HEK293 (cell line): ENCODE measurements around the gene EEF2K.

ENCODE experiments used
- CTCF ChIA-PET: fragments of 350-600 bp; formaldehyde crosslinking; extraction: SDS; loops from one replicate; lab custom pipeline; 2021; ENCODE audit warnings: antibody characterized with exemption; lab: Yijun Ruan, JAX
- POLR2A ChIA-PET: fragments of 300-600 bp; formaldehyde crosslinking; extraction: SDS; loops from one replicate; lab custom pipeline; 2020; ENCODE audit warnings: antibody characterized with exemption, inconsistent platforms; lab: Yijun Ruan, JAX
- H3K27ac ChIP-seq: fragments of 200-500 bp; sonication (Bioruptor generic); 2 replicates; pipeline ENCODE4 v1.5.1; 2014; ENCODE audit warnings: low read depth, low read length, control low read depth, inconsistent platforms; ENCODE audit errors: extremely low read depth
- H3K36me3 ChIP-seq, 2 experiments: fragments of 200-500 bp in 1 of 2; sonication (Bioruptor generic) in 1 of 2; 1 replicate in 1 of 2; 2 replicates in 1 of 2; pipeline ENCODE4 v1.5.1; 2014 to 2017; ENCODE audit warnings: inconsistent platforms in 2 of 2, low read length in 2 of 2; ENCODE audit not compliant: control insufficient read depth in 2 of 2, insufficient read depth in 1 of 2
- H3K4me1 ChIP-seq: fragments of 200-500 bp; sonication (Bioruptor generic); 2 replicates; pipeline ENCODE4 v1.5.1; 2014; ENCODE audit warnings: mild to moderate bottlenecking, low read length, inconsistent platforms; ENCODE audit not compliant: control insufficient read depth, insufficient read depth
- H3K4me3 ChIP-seq: 2 replicates; pipeline ENCODE4 v1.5.1; 2011; ENCODE audit warnings: low read depth, mild to moderate bottlenecking, control low read depth, low read length, moderate library complexity
- H3K9me3 ChIP-seq: fragments of 200-500 bp; sonication (Bioruptor generic); 2 replicates; pipeline ENCODE4 v1.5.1; 2014; ENCODE audit warnings: low read depth, low read length, inconsistent platforms; ENCODE audit not compliant: control insufficient read depth, insufficient read depth
- EGR2 ChIP-seq: fragments of 450-650 bp; formaldehyde crosslinking; IDR thresholded peaks from 2 replicates; pipeline ENCODE4 v1.5.1; 2016; ENCODE audit warnings: low read depth, missing biosample characterization, missing genetic modification characterization
- MYNN ChIP-seq: fragments of 450-650 bp; formaldehyde crosslinking; IDR thresholded peaks from 2 replicates; pipeline ENCODE4 v1.5.1; 2016; ENCODE audit warnings: missing biosample characterization, missing genetic modification characterization, borderline replicate concordance
- SP2 ChIP-seq: fragments of 450-650 bp; formaldehyde crosslinking; IDR thresholded peaks from 2 replicates; pipeline ENCODE4 v1.5.1; 2016; ENCODE audit warnings: missing biosample characterization, missing genetic modification characterization
- TRIM28 ChIP-seq: IDR thresholded peaks from 2 replicates; pipeline ENCODE4 v1.6.1; 2011; ENCODE audit warnings: low read length, control low read depth, borderline replicate concordance
- WT1 ChIP-seq: fragments of 450-650 bp; formaldehyde crosslinking; IDR thresholded peaks from 2 replicates; pipeline ENCODE4 v1.5.1; 2016; ENCODE audit warnings: missing biosample characterization, missing genetic modification characterization
- ZBTB20 ChIP-seq: fragments of 450-650 bp; formaldehyde crosslinking; IDR thresholded peaks from 2 replicates; pipeline ENCODE4 v1.5.1; 2016; ENCODE audit warnings: missing biosample characterization, missing genetic modification characterization
- ZBTB21 ChIP-seq: fragments of 450-650 bp; formaldehyde crosslinking; IDR thresholded peaks from 2 replicates; pipeline ENCODE4 v1.5.1; 2017; ENCODE audit warnings: missing biosample characterization, missing genetic modification characterization
- ZNF10 ChIP-seq: fragments of 450-650 bp; formaldehyde crosslinking; IDR thresholded peaks from 2 replicates; pipeline ENCODE4 v1.5.1; 2017; ENCODE audit warnings: missing biosample characterization, missing genetic modification characterization
- ZNF133 ChIP-seq: fragments of 450-650 bp; formaldehyde crosslinking; IDR thresholded peaks from 2 replicates; pipeline ENCODE4 v1.5.1; 2016; ENCODE audit warnings: missing biosample characterization, missing genetic modification characterization
- ZNF157 ChIP-seq: fragments of 450-650 bp; formaldehyde crosslinking; IDR thresholded peaks from 2 replicates; pipeline ENCODE4 v1.5.1; 2016; ENCODE audit warnings: missing biosample characterization, missing genetic modification characterization
- ZNF175 ChIP-seq: fragments of 450-650 bp; formaldehyde crosslinking; IDR thresholded peaks from 2 replicates; pipeline ENCODE4 v1.5.1; 2016; ENCODE audit warnings: missing biosample characterization, missing genetic modification characterization
- ZNF24 ChIP-seq: fragments of 450-650 bp; formaldehyde crosslinking; IDR thresholded peaks from 2 replicates; pipeline ENCODE4 v1.5.1; 2016; ENCODE audit warnings: missing biosample characterization, missing genetic modification characterization
- ZNF350 ChIP-seq: fragments of 450-650 bp; formaldehyde crosslinking; IDR thresholded peaks from 2 replicates; pipeline ENCODE4 v1.5.0; 2017; ENCODE audit warnings: missing biosample characterization, mild to moderate bottlenecking, missing genetic modification characterization
- ZNF37A ChIP-seq: fragments of 450-650 bp; IDR thresholded peaks from 2 replicates; pipeline ENCODE4 v1.5.1; 2018; ENCODE audit warnings: missing biosample characterization, missing genetic modification characterization
- ZNF585B ChIP-seq: fragments of 450-650 bp; formaldehyde crosslinking; IDR thresholded peaks from 2 replicates; pipeline ENCODE4 v1.5.1; 2016; ENCODE audit warnings: missing biosample characterization, missing genetic modification characterization
- ZNF623 ChIP-seq: fragments of 450-650 bp; formaldehyde crosslinking; IDR thresholded peaks from 2 replicates; pipeline ENCODE4 v1.5.1; 2016; ENCODE audit warnings: missing biosample characterization, missing genetic modification characterization
- ZNF664 ChIP-seq: fragments of 450-650 bp; formaldehyde crosslinking; IDR thresholded peaks from 2 replicates; pipeline ENCODE4 v1.5.1; 2016; ENCODE audit warnings: missing biosample characterization, missing genetic modification characterization
- TF ChIP-seq, protein P1 (sequence below): fragments of 450-650 bp; formaldehyde crosslinking; IDR thresholded peaks from 2 replicates; pipeline ENCODE4 v1.5.1; 2016; ENCODE audit warnings: missing biosample characterization, missing genetic modification characterization
- TF ChIP-seq, protein P2 (sequence below): fragments of 450-650 bp; formaldehyde crosslinking; IDR thresholded peaks from 2 replicates; pipeline ENCODE4 v1.5.1; 2016; ENCODE audit warnings: missing biosample characterization, missing genetic modification characterization, borderline replicate concordance
- TF ChIP-seq, protein P3 (sequence below): fragments of 450-650 bp; formaldehyde crosslinking; IDR thresholded peaks from 2 replicates; pipeline ENCODE4 v1.5.1; 2016; ENCODE audit warnings: missing biosample characterization, missing genetic modification characterization

Gene EEF2K

DNA sequence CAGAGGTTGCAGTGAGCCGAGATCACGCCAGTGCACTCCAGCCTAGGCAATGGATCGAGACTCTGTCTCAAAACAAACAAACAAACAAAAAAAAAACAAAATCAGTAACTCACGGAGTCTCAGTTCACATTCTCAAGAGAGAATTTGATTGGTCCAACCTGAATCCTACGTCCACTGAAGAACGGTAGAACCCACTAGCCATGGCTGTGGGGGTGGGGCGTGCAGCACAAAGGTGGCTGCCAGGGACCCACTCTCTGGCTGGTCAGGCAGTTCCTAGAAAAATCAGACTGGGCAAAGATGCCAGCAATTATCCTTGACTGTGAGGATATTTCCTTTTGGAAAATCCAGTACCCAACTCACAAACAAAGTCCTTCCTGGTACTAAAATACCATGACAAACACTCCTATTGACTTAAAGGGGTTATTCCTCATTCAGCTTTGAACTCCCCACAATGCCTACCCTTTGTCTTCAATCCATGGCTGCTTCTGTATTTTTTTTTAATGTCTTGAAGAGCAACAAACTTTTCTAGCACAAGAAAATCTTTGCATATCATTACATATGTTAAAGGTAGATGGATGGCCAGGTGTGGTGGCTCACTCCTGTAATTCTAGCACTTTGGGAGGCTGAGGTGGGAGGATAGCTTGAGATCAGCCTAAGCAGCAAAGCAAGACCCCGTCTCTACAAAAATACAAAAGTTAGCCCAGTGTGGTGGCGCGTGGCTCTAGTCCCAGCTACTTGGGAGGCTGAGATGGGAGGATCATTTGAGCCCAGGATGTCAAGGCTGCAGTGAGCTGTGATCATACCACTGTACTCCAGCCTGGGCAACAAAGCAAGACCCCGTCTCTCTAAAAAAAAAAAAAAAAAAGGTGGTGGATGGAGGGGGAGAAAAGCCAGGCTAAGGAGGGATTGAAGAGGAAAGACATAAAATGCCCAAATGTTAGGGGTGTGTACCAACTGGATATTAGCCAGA lies 87.3 kb downstream of the EEF2K start:
- no peak overlapping the region for H3K4me3 ChIP-seq
- ChIA-PET POLR2A (no interaction called here), CTCF (no interaction called here)
- no peaks in the 10 kb centered on the region for H3K4me1 ChIP-seq
- H3K9me3 ChIP-seq, result no peaks in the 10 kb centered on the region
- no peaks in the 10 kb centered on the region for H3K36me3 ChIP-seq
- TF ChIP-seq ZNF664 (tag by site-specific recombination) (no peak), ZNF133 (tag by site-specific recombination) (no peak), ZNF37A (no peak), ZBTB21 (tag by site-specific recombination) (no peak), SP2 (tag by site-specific recombination) (no peak), ZNF350 (tag by site-specific recombination) (no peak), ZNF10 (tag by site-specific recombination) (no peak), ZNF623 (tag by site-specific recombination) (no peak), MYNN (no peak), TRIM28 (no peak), ZNF24 (tag by site-specific recombination) (no peak), ZNF175 (no peak), ZNF585B (tag by site-specific recombination) (no peak), ZBTB20 (tag by site-specific recombination) (no peak), WT1 (tag by site-specific recombination) (no peak)
- no peak overlapping the region for H3K27ac ChIP-seq

DNA sequence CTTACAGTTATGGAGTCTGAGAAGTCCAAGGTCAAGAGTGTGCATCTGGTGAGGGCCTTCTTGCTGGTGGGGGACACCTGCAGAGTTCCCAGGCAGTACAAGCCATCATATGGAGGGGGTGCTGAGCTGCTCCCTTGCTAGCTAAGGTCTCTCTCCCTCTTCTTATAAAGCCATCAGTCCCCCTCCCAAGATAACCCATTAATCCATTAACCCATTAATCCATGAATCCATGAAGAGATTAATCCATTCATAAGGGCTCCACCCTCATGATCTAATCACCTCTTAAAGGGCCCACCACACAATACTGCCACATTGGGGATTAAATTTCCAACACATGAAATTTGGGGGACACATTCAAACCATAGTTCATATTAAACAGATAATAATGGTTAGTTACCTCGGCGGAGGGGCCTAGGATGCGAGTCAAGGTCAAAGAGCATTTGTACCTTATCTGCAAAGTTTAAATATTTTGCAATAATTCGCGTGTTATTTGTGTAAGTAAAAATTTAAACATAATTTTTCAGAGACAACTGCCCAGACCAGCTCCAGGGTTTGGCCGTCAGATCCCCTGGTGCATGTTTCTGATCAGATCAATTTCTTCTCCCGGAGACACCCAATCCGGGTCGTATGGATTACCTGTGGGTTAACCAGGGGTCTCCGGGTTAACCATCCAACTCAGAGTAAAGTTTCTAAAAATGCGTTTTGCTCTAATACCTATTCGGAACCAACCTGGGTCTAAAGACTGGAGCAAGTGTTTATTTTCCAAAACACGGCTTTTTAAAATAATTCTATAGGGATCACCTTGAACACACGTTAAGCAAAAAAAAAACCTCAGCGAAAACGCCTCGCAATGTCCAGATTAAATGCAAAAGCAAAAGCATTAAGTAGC lies 90.4 kb downstream of the EEF2K start:
- peak overlapping the region; percentile 63 for H3K4me3 ChIP-seq
- no peak overlapping the region for H3K27ac ChIP-seq
- CTCF ChIA-PET, result interaction anchor here (0.5 to 1.8 kb wide), 12 partner anchors 8 to 136 kb away, joined by 3 to 9 read pairs (median 4); no protein-coding TSS in a partner anchor
- no peaks in the 10 kb centered on the region for H3K4me1 ChIP-seq
- POLR2A ChIA-PET, result interaction anchor here (0.6 to 1.4 kb wide), 5 partner anchors 23 to 105 kb away, joined by 3 to 9 read pairs (median 3); partner anchors contain the start of gene EEF2K
- no peaks in the 10 kb centered on the region for H3K9me3 ChIP-seq
- H3K36me3 ChIP-seq, result peaks cover 0 to 2% of the 10 kb centered on the region in 2 experiments; a peak in 1 of 3 replicates
- TF ChIP-seq ZNF664 (tag by site-specific recombination), result no peak
- TF ChIP-seq, protein P1, sequence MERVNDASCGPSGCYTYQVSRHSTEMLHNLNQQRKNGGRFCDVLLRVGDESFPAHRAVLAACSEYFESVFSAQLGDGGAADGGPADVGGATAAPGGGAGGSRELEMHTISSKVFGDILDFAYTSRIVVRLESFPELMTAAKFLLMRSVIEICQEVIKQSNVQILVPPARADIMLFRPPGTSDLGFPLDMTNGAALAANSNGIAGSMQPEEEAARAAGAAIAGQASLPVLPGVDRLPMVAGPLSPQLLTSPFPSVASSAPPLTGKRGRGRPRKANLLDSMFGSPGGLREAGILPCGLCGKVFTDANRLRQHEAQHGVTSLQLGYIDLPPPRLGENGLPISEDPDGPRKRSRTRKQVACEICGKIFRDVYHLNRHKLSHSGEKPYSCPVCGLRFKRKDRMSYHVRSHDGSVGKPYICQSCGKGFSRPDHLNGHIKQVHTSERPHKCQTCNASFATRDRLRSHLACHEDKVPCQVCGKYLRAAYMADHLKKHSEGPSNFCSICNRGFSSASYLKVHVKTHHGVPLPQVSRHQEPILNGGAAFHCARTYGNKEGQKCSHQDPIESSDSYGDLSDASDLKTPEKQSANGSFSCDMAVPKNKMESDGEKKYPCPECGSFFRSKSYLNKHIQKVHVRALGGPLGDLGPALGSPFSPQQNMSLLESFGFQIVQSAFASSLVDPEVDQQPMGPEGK (tag by site-specific recombination), result peak; percentile 53
- TF ChIP-seq, protein P2, sequence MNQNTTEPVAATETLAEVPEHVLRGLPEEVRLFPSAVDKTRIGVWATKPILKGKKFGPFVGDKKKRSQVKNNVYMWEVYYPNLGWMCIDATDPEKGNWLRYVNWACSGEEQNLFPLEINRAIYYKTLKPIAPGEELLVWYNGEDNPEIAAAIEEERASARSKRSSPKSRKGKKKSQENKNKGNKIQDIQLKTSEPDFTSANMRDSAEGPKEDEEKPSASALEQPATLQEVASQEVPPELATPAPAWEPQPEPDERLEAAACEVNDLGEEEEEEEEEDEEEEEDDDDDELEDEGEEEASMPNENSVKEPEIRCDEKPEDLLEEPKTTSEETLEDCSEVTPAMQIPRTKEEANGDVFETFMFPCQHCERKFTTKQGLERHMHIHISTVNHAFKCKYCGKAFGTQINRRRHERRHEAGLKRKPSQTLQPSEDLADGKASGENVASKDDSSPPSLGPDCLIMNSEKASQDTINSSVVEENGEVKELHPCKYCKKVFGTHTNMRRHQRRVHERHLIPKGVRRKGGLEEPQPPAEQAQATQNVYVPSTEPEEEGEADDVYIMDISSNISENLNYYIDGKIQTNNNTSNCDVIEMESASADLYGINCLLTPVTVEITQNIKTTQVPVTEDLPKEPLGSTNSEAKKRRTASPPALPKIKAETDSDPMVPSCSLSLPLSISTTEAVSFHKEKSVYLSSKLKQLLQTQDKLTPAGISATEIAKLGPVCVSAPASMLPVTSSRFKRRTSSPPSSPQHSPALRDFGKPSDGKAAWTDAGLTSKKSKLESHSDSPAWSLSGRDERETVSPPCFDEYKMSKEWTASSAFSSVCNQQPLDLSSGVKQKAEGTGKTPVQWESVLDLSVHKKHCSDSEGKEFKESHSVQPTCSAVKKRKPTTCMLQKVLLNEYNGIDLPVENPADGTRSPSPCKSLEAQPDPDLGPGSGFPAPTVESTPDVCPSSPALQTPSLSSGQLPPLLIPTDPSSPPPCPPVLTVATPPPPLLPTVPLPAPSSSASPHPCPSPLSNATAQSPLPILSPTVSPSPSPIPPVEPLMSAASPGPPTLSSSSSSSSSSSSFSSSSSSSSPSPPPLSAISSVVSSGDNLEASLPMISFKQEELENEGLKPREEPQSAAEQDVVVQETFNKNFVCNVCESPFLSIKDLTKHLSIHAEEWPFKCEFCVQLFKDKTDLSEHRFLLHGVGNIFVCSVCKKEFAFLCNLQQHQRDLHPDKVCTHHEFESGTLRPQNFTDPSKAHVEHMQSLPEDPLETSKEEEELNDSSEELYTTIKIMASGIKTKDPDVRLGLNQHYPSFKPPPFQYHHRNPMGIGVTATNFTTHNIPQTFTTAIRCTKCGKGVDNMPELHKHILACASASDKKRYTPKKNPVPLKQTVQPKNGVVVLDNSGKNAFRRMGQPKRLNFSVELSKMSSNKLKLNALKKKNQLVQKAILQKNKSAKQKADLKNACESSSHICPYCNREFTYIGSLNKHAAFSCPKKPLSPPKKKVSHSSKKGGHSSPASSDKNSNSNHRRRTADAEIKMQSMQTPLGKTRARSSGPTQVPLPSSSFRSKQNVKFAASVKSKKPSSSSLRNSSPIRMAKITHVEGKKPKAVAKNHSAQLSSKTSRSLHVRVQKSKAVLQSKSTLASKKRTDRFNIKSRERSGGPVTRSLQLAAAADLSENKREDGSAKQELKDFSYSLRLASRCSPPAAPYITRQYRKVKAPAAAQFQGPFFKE (tag by site-specific recombination), result no peak
- TF ChIP-seq, protein P3, sequence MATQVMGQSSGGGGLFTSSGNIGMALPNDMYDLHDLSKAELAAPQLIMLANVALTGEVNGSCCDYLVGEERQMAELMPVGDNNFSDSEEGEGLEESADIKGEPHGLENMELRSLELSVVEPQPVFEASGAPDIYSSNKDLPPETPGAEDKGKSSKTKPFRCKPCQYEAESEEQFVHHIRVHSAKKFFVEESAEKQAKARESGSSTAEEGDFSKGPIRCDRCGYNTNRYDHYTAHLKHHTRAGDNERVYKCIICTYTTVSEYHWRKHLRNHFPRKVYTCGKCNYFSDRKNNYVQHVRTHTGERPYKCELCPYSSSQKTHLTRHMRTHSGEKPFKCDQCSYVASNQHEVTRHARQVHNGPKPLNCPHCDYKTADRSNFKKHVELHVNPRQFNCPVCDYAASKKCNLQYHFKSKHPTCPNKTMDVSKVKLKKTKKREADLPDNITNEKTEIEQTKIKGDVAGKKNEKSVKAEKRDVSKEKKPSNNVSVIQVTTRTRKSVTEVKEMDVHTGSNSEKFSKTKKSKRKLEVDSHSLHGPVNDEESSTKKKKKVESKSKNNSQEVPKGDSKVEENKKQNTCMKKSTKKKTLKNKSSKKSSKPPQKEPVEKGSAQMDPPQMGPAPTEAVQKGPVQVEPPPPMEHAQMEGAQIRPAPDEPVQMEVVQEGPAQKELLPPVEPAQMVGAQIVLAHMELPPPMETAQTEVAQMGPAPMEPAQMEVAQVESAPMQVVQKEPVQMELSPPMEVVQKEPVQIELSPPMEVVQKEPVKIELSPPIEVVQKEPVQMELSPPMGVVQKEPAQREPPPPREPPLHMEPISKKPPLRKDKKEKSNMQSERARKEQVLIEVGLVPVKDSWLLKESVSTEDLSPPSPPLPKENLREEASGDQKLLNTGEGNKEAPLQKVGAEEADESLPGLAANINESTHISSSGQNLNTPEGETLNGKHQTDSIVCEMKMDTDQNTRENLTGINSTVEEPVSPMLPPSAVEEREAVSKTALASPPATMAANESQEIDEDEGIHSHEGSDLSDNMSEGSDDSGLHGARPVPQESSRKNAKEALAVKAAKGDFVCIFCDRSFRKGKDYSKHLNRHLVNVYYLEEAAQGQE (tag by site-specific recombination), result no peak
- no peak for TF ChIP-seq EGR2 (tag by site-specific recombination)
- TF ChIP-seq ZNF157 (tag by site-specific recombination), result no peak
